Neural crest cell (in vitro differentiated cells): ENCODE data around the gene SNRNP40. TPM values are rescaled to one million over a fixed set of nuclear protein-coding genes. Genes with fewer than 3 reads are reported as not detected.
"Not testable (repeated sequence)": the region's sequence is repeated elsewhere in the genome, so short reads cannot be mapped to it uniquely, and the experiment has no call there.

ENCODE experiments used
- DNase-seq: peaks from one replicate; pipeline ENCODE4 v3.0.0; 2021; ENCODE audit warnings: low read depth, mixed read lengths, low spot score
- H3K27ac Mint-ChIP-seq: one replicate; pipeline ENCODE4 v1.8.0; 2021; ENCODE audit warnings: mild to moderate bottlenecking, mixed read lengths; ENCODE audit not compliant: unreplicated experiment
- H3K27me3 Mint-ChIP-seq: 2 replicates; pipeline ENCODE4 v1.8.0; 2021; ENCODE audit warnings: low read depth, mild to moderate bottlenecking, mixed read lengths
- H3K36me3 Mint-ChIP-seq: 2 replicates; pipeline ENCODE4 v1.8.0; 2021; ENCODE audit warnings: low read depth, mild to moderate bottlenecking, mixed read lengths
- H3K4me1 Mint-ChIP-seq: 2 replicates; pipeline ENCODE4 v1.8.0; 2021; ENCODE audit warnings: mixed read lengths
- H3K4me3 Mint-ChIP-seq: one replicate; pipeline ENCODE4 v1.8.0; 2021; ENCODE audit warnings: mild to moderate bottlenecking, mixed read lengths
- H3K9me3 Mint-ChIP-seq: 2 replicates; pipeline ENCODE4 v1.8.0; 2021; ENCODE audit warnings: mixed read lengths
- CTCF ChIP-seq: fragments of 200-600 bp; sonication (generic); conservative IDR thresholded peaks from 2 replicates; pipeline ENCODE4 v1.5.0; 2021; ENCODE audit warnings: antibody characterized with exemption, mild to moderate bottlenecking
- total RNA-seq: library from RNA; stranded (reverse); gene quantifications from 2 replicates; pipeline ENCODE4 v1.2.1, GENCODE V29; 2021

The SNRNP40 gene
- total RNA-seq, 1 donor from 2014 or later, result 130 TPM

GRCh38 chr1:31299365-31299764 is 2.8 kb upstream of the SNRNP40 start:
- Mint-ChIP-seq H3K36me3 (peaks cover 3% of the 10 kb centered on the region), H3K27ac (peak overlapping the region; percentile 1), H3K9me3 (no peaks in the 10 kb centered on the region), H3K27me3 (no peaks in the 10 kb centered on the region), H3K4me3 (peak overlapping the region; percentile 61), H3K4me1 (peaks cover 21% of the 10 kb centered on the region)
- no peak for TF ChIP-seq CTCF
- DNase-seq, result no peak

GRCh38 chr1:31297277-31298247 is 974 bp upstream of the SNRNP40 start:
- TF ChIP-seq CTCF, result no peak
- H3K4me1 Mint-ChIP-seq, result peaks cover 21% of the 10 kb centered on the region
- no peaks in the 10 kb centered on the region for H3K9me3 Mint-ChIP-seq
- DNase-seq, result peak; percentile 9
- H3K36me3 Mint-ChIP-seq, result peaks cover 3% of the 10 kb centered on the region
- H3K27ac Mint-ChIP-seq, result no peak overlapping the region
- no peak overlapping the region for H3K4me3 Mint-ChIP-seq
- no peaks in the 10 kb centered on the region for H3K27me3 Mint-ChIP-seq

GRCh38 chr1:31295874-31296485 is 608 bp downstream of the SNRNP40 start:
- H3K27ac Mint-ChIP-seq, result peak overlapping the region; percentile 94

GRCh38 chr1:31289021-31289420 is 7.6 kb downstream of the SNRNP40 start:
- no peak for TF ChIP-seq CTCF
- H3K4me3 Mint-ChIP-seq, result peak overlapping the region; percentile 41
- peaks cover 9% of the 10 kb centered on the region for H3K36me3 Mint-ChIP-seq
- H3K4me1 Mint-ChIP-seq, result no peaks in the 10 kb centered on the region
- no peaks in the 10 kb centered on the region for H3K9me3 Mint-ChIP-seq
- no peaks in the 10 kb centered on the region for H3K27me3 Mint-ChIP-seq
- no peak for DNase-seq
- H3K27ac Mint-ChIP-seq, result no peak overlapping the region

More at GRCh38 chr1:31295874-31296485, 608 bp downstream of the SNRNP40 start:
- Mint-ChIP-seq H3K36me3 (peaks cover 3% of the 10 kb centered on the region), H3K4me3 (no peak overlapping the region), H3K9me3 (no peaks in the 10 kb centered on the region), H3K4me1 (peaks cover 21% of the 10 kb centered on the region), H3K27me3 (no peaks in the 10 kb centered on the region)
- no peak for DNase-seq
- no peak for TF ChIP-seq CTCF

- H3K36me3 Mint-ChIP-seq, H3K4me1 Mint-ChIP-seq, H3K27me3 Mint-ChIP-seq, H3K27ac Mint-ChIP-seq, DNase-seq, H3K4me3 Mint-ChIP-seq, H3K9me3 Mint-ChIP-seq: not testable (repeated sequence)
Observed at GRCh38 chr1:31287791-31288190, 8.8 kb downstream of the SNRNP40 start.

GRCh38 chr1:31282426-31282825 is 14.2 kb downstream of the SNRNP40 start:
- H3K4me3 Mint-ChIP-seq, H3K27me3 Mint-ChIP-seq, H3K9me3 Mint-ChIP-seq, H3K27ac Mint-ChIP-seq, H3K4me1 Mint-ChIP-seq, DNase-seq: not testable (repeated sequence)
- peaks cover 21% of the 10 kb centered on the region for H3K36me3 Mint-ChIP-seq
